T follicular helper cell (primary cell): ENCODE data around the gene AK2.
"Not testable (repeated sequence)": the region's sequence is repeated elsewhere in the genome, so short reads cannot be mapped to it uniquely, and the experiment has no call there.

ENCODE experiments used
- DNase-seq: peaks from one replicate; pipeline ENCODE4 v3.0.0-alpha.2; 2020; ENCODE audit warnings: low read depth

The AK2 gene

DNA sequence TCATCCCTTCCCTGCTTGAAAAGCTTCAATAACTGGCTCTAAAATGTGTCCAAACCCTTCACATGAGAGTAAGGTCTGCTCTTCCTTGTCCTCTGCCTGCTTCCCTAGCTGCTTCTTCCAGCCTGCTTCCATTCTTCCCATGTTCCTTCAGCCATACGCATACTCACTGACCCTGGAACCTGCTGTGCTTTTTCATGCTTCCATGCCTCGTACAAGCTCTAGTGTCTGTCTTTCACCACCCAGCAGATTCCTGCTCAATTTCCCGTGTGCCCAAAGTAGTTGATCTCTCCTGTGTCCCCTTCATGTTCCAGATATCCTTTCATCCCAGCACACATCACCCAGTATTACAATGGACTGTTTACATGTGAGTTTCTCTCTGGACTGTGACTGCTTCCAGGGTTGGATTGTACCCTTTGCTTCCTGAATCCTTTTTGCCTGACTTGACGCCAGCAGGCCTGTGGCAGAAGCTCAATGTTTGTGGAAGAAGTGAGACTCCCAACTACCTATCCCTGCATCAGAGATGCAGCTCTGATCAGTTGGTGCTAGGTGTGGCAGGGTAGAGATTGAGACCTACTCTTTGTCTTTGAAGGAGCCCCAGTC lies 36.2 kb downstream of the AK2 start:
- no peak for DNase-seq

DNA sequence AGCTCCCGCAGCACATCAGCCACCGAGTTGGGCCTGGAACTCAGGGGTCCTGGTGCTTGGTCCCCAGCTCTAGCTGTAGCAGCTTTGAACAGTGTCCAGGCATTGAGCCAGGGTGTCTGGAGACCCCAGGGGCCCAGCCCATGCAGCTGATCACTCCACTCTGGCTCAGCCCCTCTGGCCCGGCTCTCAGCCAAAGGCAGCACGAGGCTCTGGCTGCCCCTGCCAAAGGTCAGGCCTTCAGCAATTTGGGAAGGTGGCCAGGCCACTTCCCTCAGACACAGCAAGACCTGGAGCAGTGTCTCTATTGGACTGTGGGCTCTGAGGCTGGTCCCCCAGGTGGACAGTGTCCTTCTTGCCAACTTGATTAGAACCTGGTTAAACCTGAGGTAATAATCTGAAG lies 37.7 kb downstream of the AK2 start:
- DNase-seq: no peak

DNA sequence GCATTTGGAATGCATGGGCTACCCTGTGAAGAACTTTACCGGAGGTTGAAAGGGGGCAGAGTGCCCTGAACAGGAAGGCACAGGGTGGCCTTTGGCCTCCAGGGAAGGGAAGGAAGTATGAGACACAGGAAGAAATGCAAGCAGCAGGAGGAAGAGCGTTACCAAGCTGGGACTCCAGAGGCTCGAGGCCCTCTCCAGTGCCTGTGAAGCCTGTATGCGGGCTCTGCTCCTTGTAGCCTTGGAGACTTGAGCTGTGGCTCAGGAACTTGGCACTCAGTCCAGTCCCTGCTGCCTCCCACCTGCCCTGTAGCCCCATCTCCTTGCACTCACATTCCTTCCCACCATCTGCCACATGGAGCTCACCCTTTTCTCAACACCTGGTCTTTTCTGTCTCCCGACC lies 38.6 kb downstream of the AK2 start:
- no peak for DNase-seq

DNA sequence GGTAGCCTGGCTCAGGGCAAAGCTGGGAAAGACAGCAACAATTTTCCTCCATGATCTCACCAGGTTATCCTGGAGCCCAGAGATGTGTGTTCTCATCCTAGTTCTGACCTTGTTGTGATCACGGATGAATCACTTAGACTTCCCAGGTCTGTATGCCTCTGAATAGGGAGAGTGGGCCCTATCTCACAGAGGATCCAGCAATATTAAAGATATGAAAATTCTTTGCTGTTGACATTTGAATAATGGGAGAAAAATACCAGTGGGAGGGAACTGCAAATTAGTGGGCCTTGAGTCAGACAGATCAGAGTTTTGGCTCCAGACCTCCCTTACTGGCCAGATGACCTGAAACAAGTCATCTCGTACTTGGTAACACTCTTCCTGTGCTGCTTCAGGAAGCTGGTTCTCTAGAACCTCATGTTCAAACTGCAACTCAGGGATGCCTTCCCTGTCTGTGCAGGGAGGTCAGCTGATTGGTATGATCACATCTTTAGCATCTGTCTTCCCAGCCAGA lies 39.2 kb downstream of the AK2 start:
- DNase-seq: no peak

DNA sequence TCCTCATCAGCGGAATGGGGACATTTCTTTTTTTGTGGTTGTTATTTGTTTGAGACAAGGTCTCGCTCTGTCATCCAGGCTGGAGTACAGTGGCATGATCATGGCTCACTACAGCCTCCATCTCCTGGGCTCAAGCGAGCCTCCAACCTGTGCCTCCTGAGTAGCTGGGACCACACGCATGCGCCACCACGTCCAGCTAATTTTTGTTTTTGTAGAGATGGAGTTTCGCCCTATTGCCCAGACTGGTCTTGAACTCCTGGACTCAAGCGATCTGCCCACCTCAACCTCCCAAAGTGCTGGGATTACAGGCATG lies 43.4 kb downstream of the AK2 start:
- not testable (repeated sequence) for DNase-seq

DNA sequence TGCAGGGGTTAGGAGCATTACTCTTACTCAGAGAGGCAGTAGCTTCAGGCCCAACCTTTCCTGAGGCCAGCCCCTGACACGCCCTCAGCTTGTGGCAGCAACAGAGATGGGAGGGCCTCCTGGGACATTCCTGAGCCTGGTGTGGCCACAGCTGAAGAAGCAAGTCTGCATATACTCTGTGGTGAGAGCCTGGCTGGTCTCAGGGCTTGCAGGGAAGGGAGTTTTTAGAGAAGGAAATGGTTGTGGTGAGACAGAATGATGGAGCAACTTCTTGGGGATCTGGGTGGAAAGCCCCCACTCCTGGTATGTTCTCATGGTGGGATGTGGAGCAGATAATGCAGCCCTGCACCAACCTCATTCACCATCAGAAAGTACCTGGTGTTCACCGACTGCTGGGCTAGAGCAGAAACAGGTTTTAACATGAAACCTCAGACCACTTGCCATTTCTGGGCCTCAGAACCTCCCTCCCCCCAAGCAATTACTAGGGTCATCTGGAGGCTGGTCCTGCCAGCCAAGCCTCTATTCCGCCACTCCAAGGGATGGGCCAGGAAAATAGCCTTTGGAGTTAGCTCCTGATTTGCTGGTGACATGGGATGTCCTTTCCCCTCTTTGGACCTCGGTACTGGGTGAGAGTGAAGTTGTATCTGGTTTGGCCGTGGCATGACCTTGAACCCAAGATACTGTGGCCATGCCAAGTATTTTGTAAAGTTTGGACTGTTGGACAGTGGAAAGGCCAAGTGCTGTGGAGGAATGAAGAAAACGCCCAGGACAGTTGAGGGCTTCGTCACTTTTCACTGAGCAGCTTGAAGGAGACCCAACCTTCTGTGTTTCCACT lies 44.0 kb downstream of the AK2 start:
- DNase-seq: no peak

DNA sequence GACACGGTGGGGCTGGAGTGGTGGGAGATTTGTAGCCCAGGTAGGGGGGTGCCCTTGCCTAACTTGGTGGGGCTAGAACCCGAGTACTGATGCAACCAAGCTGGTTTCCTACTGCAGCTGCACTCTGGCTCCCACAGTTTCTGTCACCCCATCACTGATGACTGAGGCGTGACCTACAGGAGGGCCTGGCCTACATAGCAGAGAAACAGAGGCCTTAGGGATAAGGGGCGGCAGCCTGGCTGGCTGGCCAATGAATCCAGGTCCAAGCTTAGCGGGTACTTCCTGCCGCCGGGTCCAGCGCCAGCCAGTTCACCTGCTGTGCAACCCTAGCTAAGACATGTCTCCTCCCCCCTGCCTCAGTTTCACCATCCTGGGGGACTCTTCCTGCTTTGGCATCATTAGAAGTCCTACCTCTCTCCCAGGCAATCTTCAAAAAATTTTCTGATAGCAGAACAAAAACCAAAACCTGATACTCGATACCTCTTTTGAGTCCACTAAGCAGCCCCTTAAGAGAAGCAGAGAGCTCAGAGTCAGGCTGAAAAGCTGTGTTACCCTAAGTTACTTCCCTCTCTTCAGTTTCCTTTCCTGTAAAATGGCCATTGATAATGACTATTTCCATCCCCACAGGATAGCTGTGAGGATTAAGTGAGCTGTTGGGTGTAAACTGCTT lies 44.7 kb downstream of the AK2 start:
- DNase-seq: no peak

DNA sequence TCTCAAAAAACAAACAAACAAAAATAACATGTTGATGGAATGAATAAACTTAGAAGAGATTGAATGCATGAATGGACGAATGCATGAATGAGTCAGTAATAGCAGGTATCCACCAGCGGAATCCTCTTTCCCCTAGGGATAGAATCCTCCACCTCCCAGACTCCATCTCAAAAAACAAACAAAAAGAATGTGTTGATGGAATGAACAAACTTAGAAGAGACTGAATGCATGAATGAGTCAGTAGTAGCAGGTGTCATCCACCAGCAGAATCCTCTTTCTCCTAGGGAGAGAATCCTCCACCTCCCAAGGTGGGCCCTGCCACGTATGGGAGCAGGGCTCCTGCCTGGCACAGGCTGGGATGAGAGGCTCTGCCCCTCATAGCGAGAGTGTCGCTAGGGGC lies 45.3 kb downstream of the AK2 start:
- no peak for DNase-seq

DNA sequence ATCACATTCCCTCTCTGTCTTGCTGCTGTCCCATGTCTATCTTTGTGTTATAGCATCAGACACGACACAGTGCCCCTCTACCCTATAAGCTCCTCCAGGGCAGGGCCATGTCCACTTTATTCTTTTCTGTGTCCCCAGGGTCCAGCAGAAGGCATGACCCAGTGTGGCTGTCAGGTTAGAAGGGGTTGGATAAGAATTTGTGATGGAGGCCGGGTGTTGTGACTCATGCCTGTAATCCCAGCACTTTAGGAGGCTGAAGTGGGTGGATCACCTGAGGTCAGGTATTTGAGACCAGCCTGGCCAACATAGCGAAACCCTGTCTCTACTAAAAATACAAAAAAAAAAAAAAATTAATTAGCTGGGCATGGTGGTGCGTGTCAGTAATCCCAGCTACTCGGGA lies 45.8 kb downstream of the AK2 start:
- no peak for DNase-seq

DNA sequence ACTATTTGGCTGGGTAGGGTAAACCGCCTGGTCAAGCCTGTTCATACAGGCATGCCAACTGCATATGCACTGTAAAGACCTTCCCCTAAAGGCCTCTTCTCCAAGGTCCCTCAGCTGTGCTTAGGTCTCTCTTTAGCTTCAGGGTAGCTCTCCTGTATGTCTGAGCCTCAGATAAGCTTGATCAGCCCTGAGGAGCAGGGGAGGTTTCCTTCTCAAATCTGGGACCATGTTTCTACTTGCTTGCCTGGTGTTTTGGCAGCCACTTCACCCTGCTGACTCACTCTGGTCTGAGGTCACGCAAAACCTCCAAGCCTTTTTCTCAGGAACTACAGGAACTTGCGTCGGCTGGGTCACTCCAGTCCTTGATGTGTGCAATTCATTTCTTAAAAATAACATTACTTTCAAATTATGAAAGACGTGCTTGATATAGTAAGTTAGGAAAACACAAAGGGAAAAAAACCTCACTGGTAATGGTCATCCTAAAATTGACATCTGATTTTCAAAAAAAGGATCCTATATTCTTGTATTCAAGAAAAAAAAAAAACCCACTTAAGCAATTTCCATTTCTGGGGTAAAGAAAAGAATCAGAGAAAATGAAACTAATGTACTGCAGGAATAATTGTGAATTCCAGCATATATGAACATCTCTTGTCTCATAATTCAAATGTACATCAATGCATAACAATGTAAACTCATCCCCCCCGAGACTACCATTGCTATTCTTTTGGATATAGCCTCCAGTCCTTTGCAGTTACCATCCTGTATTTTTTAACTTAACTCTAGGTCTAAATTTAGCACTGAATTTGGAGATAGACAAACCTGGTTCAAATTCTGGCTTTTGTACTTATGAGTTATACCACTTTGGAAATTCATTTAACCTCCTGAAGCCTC lies 47.3 kb downstream of the AK2 start:
- no peak for DNase-seq

DNA sequence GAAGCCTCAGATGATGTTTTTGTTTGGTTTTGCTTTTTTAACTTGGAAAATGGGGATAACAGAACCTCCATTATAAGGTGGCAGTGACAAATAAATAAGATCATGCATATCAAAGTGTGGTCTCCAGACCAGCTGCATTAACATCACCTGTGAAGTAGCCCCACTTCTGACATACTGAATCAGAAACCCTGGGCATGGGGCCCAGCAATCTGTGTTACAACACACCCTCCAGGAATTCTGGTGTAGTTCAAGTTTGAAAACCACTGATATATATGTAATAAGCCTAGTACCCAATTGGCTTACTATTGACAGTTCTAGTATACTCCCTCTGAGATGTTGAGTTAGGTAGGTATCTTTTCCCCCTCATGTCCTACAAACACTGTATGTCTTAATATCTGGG lies 48.0 kb downstream of the AK2 start:
- DNase-seq: no peak

DNA sequence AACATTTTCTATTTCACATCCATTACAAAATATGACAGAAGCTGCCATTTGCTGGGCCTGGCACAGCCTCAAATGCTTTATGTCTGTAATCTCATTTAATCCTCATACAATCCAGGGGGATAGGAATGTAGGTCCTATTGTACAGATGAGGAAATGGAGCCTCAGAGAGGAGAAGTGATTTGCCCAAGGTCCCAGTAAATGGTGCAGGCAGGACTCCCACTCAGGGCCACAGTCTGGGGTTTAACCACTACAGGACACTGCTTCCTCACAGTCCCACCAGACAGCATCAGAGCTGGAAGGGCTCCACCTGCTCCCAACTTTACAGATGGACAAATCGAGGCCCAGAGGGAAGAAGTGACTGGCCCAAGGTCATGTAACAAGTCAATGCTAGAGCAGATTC lies 51.5 kb downstream of the AK2 start:
- DNase-seq: no peak

DNA sequence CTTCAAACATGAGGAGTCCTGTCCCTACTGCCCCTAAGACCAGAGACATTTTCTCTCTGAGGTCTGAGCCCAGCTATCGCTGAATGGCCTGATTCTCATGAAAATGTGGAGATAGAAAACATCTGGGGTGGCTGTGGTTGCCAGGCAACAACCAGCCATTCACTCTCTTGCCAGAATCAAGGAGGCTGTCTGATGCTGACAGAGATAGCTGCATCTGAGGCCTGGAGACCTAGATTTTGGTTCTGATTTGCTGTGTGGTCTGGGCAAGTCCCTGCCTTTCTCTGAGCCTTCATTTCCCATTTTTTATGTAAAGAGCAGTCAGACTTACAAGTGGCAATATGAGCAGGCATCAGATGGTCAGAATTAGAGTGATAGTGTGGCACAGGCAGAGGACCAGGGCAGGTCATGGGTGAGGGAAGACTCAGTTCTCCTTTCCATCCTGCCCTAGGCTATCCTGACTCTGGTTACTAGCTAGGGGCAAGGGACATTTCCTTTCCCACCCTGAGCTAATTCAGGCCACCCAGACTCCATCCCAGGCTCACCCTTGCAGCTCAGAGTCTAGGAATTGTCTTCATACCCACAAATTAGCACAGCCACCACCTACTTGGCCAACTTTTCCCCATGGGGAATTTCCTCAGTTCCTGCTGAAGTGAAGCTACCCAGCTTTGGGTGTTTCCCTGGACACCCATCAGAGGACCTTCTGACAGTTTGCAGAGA lies 52.1 kb downstream of the AK2 start:
- DNase-seq: peak; percentile 18

DNA sequence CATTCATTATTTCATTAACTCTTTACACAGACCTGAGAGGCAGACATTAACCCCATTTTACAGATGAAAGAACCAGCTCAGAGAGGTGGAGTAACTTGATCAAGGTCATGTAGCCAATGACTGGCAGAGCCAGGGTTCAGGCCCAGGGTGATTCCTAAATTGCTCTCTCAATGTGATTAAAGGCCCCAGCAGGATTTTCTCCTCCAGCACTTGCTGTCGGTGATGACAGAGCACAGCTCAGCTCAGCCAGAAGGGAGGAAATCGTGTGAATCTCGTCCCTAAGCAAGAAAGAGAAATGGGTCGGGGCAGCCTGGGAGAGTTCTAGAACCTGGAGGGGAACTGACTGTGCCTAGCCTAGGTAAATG lies 52.6 kb downstream of the AK2 start:
- no peak for DNase-seq

DNA sequence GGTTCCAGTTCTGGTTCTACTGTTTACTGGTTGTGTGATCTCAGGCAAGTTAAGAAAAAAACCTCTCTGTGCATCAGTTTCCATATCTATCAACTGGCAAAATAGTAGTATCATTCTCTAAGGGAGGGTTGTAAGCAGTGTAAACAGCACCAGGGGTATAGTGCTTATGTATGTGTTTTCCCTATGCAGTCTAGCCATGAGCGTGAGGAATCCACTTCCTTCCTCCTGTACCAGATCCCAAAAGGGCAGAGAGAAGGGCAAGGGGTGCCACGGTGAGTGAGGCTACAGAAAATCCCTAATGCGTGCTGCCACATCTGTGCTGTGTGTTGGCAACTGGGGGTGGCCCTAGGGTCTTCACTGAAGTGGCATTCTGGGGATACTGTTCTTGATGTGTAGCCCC lies 53.7 kb downstream of the AK2 start:
- no peak for DNase-seq

DNA sequence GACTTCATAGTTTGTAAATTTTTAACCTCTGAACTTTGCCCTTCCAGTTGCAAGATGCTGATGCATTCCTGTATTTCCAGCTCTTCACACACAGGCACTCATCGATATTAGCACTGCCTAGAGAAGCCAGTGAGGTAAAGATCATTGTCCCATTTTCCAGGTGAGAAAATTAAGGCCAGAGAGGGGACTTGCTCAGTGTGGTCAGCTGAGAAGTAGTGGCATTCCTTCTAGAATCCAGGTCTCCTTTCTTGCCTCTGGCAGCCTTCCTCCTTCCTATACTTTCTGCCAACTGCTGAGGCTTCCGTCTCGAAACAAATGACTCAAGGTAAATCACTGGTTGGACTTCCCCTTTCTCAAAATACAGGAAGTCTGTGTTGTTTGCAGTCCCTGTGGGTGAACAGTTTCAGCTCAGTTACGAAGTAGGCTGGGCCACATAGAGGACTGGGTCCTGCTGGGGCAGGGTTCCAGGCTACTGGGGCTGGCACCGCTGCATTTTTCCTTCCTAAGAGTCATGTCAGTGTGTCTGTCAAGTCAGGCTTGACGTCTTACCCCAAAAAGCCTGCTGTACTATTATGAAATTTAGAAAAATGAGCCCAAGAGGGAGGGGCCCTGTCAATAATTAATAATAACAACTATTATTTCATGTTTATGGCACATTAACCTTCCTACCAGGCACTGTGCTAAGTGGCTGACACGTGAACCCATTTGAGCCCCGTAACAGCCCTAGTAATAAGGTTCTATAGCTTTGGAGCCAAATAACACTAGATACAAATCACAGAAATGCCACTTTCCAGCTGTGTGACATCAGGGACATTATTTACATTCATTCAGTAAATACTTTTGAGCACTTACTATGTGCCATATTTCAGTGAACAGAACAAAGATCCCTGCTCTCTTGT lies 55.4 kb downstream of the AK2 start:
- peak; percentile 44 for DNase-seq

DNA sequence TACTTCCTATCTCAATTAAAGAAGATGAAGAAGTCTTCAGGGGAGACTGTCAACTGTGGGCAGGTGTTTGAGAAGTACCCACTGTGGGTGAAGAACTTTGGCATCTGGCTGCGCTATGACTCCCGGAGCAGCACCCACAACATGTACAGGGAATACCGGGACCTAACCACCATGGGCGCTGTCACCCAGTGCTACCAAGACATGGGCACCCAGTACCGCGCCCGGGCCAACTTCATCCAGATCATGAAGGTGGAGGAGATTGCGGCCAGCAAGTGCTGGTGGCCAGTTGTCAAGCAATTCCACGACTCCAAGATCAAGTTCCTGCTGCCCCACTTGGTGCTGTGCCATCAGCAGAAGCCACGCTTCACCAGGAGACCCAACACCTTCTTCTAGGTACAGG lies 56.6 kb downstream of the AK2 start:
- DNase-seq: no peak

DNA sequence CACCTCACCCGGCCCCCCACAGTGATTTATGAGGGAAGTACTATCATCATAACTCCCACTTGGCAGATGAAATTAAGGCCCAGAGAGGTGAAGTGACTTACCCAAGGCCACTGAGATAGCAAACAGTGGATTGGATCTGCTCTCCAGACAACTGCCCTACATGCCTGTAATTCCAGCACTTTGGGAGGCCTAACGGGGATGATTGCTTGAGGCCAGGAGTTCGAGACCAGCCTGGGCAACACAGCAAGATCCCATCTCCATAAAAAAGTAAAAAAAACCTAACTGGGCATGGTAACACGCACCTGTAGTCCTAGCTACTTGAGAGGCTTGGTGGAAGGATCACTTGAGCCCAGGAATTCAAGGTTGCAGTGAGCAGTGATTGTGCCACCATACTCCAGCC lies 57.8 kb downstream of the AK2 start:
- DNase-seq: no peak

DNA sequence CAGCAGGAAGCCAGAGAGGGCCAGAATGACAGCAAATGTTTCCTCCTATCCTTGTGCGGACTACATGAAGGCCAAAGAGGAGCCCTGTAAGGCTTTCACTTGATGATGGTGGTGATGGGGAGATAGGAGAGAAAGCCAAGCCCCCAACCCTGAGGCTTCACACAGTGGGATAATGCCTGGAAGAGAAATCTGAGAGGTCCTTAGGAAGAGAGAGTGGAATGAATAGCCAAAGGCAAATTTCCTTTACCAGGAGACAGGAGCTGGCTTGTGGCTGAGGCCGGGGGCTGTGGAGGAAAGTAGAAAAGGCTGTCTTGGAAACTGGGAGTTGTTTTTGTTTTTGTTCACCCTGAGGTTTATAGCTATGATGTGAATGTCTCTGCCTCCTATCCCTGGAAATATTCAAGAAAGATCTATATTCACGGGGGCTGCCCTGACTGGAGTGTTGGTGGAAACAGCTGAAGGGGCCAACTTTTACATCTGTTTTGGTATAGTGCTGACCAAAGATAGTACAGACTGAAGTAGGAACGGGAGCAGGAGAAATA lies 59.1 kb downstream of the AK2 start:
- DNase-seq: no peak

DNA sequence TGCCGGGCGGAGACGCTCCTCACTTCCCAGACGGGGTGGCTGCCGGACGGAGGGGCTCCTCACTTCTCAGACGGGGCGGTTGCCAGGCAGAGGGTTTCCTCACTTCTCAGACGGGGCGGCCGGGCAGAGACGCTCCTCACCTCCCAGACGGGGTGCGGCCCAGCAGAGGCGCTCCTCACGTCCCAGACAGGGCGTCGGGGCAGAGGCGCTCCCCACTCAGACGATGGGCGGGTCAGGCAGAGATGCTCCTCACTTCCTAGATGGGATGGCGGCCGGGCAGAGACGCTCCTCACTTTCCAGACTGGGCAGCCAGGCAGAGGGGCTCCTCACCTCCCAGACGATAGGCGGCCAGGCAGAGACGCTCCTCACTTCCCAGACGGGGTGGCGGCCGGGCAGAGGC lies 61.6 kb downstream of the AK2 start:
- DNase-seq: not testable (repeated sequence)
